H1 (cell line): ENCODE measurements around the gene HES4. TPM values are rescaled to one million over a fixed set of nuclear protein-coding genes. Genes with fewer than 3 reads are reported as not detected.

Experiments
- CTCF ChIA-PET: fragments of 300-600 bp; sonication (Branson Sonifier 250); formaldehyde crosslinking; loops from one replicate; lab custom pipeline; 2021; ENCODE audit not compliant: partially characterized antibody; lab: Charles Lee
- POLR2A ChIA-PET: fragments of 300-600 bp; sonication (Branson Sonifier 250); formaldehyde crosslinking; loops from one replicate; lab custom pipeline; 2021; ENCODE audit warnings: inconsistent platforms; ENCODE audit not compliant: partially characterized antibody; lab: Charles Lee
- DNase-seq, 2 experiments: peaks; one replicate each; pipeline versions ENCODE4 v3.0.0 to v3.0.0-alpha.2; 2010 to 2022; ENCODE audit warnings: low spot score in 2 of 2, low read depth in 1 of 2, mixed read lengths in 1 of 2
- FAIRE-seq: peaks from 2 replicates; lab custom pipeline; 2011; peaks lifted over from hg19 to GRCh38; lab: Jason Lieb, UNC
- H2AFZ ChIP-seq: 2 replicates; pipeline ENCODE4 v1.8.1; 2012; ENCODE audit warnings: low read length, inconsistent platforms
- H2AK5ac ChIP-seq: 2 replicates; pipeline ENCODE4 v1.6.1; 2013; ENCODE audit warnings: low read depth, low read length
- H2BK120ac ChIP-seq: replicated peaks from 2 replicates; pipeline ENCODE3; 2013; ENCODE audit warnings: low read depth, low read length, inconsistent platforms
- H2BK12ac ChIP-seq: 2 replicates; pipeline ENCODE4 v1.6.1; 2013; ENCODE audit warnings: low read depth, low read length
- H2BK15ac ChIP-seq: 2 replicates; pipeline ENCODE4 v1.6.1; 2013; ENCODE audit warnings: low read length
- H2BK20ac ChIP-seq: 2 replicates; pipeline ENCODE4 v1.6.1; 2013; ENCODE audit warnings: low read length
- H2BK5ac ChIP-seq: 2 replicates; pipeline ENCODE4 v1.6.1; 2013; ENCODE audit warnings: low read depth, low read length
- H3K14ac ChIP-seq: 2 replicates; pipeline ENCODE4 v1.6.1; 2013; ENCODE audit warnings: inconsistent platforms; ENCODE audit not compliant: insufficient read length
- H3K18ac ChIP-seq: 2 replicates; pipeline ENCODE4 v1.6.1; 2013; ENCODE audit warnings: low read length; ENCODE audit errors: extremely low read depth
- H3K23ac ChIP-seq: 2 replicates; pipeline ENCODE4 v1.6.1; 2013; ENCODE audit warnings: inconsistent platforms; ENCODE audit not compliant: insufficient read length
- H3K23me2 ChIP-seq: 2 replicates; pipeline ENCODE4 v1.6.1; 2013; ENCODE audit warnings: low read depth, low read length
- H3K27ac ChIP-seq: 2 replicates; pipeline ENCODE4 v1.6.1; 2011; ENCODE audit warnings: low read depth, low read length, inconsistent platforms
- H3K27me3 ChIP-seq, 4 experiments: replicated peaks in 1 of 4; 1 replicate in 1 of 4; 2 replicates in 3 of 4; pipeline versions ENCODE4 v1.6.1 to v1.8.1; 2011 to 2013; ENCODE audit warnings: low read length in 3 of 4, mild to moderate bottlenecking in 3 of 4, inconsistent platforms in 2 of 4, mixed read lengths in 2 of 4, moderate library complexity in 1 of 4; ENCODE audit not compliant: control insufficient read depth in 3 of 4, insufficient read depth in 3 of 4; ENCODE audit errors: extremely low read depth in 1 of 4
- H3K36me3 ChIP-seq, 4 experiments: 2 replicates each; pipeline versions ENCODE4 v1.6.1 to v1.8.1; 2011 to 2013; ENCODE audit warnings: mild to moderate bottlenecking in 4 of 4, low read length in 3 of 4, moderate library complexity in 2 of 4, control low read depth in 1 of 4, inconsistent platforms in 1 of 4; ENCODE audit not compliant: insufficient read depth in 4 of 4, control insufficient read depth in 2 of 4
- H3K4ac ChIP-seq: replicated peaks from 2 replicates; pipeline ENCODE3; 2013; ENCODE audit warnings: low read length, low read depth, mixed read lengths, inconsistent platforms; ENCODE audit not compliant: insufficient read length
- H3K4me1 ChIP-seq, 4 experiments: replicated peaks in 1 of 4; 1 replicate in 1 of 4; 2 replicates in 3 of 4; pipeline versions ENCODE4 v1.6.1 to v1.8.1; 2011 to 2013; ENCODE audit warnings: low read length in 3 of 4, inconsistent platforms in 2 of 4, mixed read lengths in 1 of 4; ENCODE audit not compliant: insufficient read depth in 4 of 4, control insufficient read depth in 3 of 4
- H3K4me2 ChIP-seq, 2 experiments: 2 replicates each; pipeline versions ENCODE4 v1.6.1 to v1.8.1; 2011 to 2013; ENCODE audit warnings: low read depth in 2 of 2, low read length in 2 of 2, control low read depth in 1 of 2, inconsistent platforms in 1 of 2, mild to moderate bottlenecking in 1 of 2; ENCODE audit not compliant: insufficient read depth in 1 of 2
- H3K4me3 ChIP-seq, 4 experiments: fragments of 200-600, 300-600 bp in 1 of 4; sonication (generic), shearing (Covaris generic), sonication (Bioruptor Twin) in 1 of 4; 2 replicates each; pipeline versions ENCODE4 v1.5.1 to v1.8.1; 2011 to 2016; ENCODE audit warnings: low read length in 4 of 4, low read depth in 3 of 4, control low read depth in 2 of 4, inconsistent platforms in 2 of 4, mild to moderate bottlenecking in 2 of 4, mixed read lengths in 1 of 4, moderate library complexity in 1 of 4; ENCODE audit not compliant: insufficient read depth in 2 of 4; ENCODE audit errors: extremely low read depth in 1 of 4
- H3K56ac ChIP-seq: replicated peaks from 2 replicates; pipeline ENCODE3; 2013; ENCODE audit warnings: low read depth, mild to moderate bottlenecking, mixed read lengths, low read length, inconsistent platforms; ENCODE audit not compliant: insufficient read length
- H3K79me1 ChIP-seq: 2 replicates; pipeline ENCODE4 v1.6.1; 2013; ENCODE audit warnings: low read depth, low read length, control low read depth
- H3K79me2 ChIP-seq, 2 experiments: 2 replicates each; pipeline versions ENCODE4 v1.6.1 to v1.8.1; 2012 to 2013; ENCODE audit warnings: low read length in 2 of 2, mild to moderate bottlenecking in 2 of 2, inconsistent platforms in 1 of 2; ENCODE audit not compliant: insufficient read depth in 2 of 2, control insufficient read depth in 1 of 2
- H3K9ac ChIP-seq, 4 experiments: replicated peaks in 1 of 4; 1 replicate in 1 of 4; 2 replicates in 3 of 4; pipeline versions ENCODE4 v1.6.1 to v1.8.1; 2011 to 2013; ENCODE audit warnings: low read depth in 3 of 4, low read length in 3 of 4, control low read depth in 2 of 4, mild to moderate bottlenecking in 2 of 4, moderate library complexity in 2 of 4, inconsistent platforms in 1 of 4; ENCODE audit errors: extremely low read depth in 1 of 4
- H3K9me3 ChIP-seq, 2 experiments: 2 replicates each; pipeline versions ENCODE4 v1.6.1 to v1.8.1; 2012 to 2013; ENCODE audit warnings: mild to moderate bottlenecking in 2 of 2, moderate library complexity in 2 of 2, control low read depth in 1 of 2, inconsistent platforms in 1 of 2, low read depth in 1 of 2, low read length in 1 of 2, mixed read lengths in 1 of 2; ENCODE audit not compliant: insufficient read depth in 2 of 2
- H4K20me1 ChIP-seq, 2 experiments: replicated peaks in 1 of 2; 2 replicates each; pipeline versions ENCODE3 to v1.8.1; 2011 to 2013; ENCODE audit warnings: inconsistent platforms in 2 of 2, low read length in 2 of 2, mild to moderate bottlenecking in 1 of 2; ENCODE audit not compliant: insufficient read depth in 2 of 2, control insufficient read depth in 1 of 2
- H4K5ac ChIP-seq: 2 replicates; pipeline ENCODE4 v1.6.1; 2013; ENCODE audit warnings: low read length, low read depth, mixed read lengths, inconsistent platforms; ENCODE audit not compliant: insufficient read length
- H4K8ac ChIP-seq: 2 replicates; pipeline ENCODE4 v1.8.0; 2013; ENCODE audit warnings: mild to moderate bottlenecking, moderate library complexity, low read length, inconsistent platforms; ENCODE audit not compliant: insufficient read depth; ENCODE audit errors: extremely low read depth
- H4K91ac ChIP-seq: replicated peaks from 2 replicates; pipeline ENCODE3; 2013; ENCODE audit warnings: low read length, mixed read lengths, inconsistent platforms; ENCODE audit not compliant: insufficient read length
- CEBPB ChIP-seq: IDR thresholded peaks from 2 replicates; pipeline ENCODE4 v1.6.1; 2012; ENCODE audit warnings: low read depth, low read length
- CHD1 ChIP-seq: IDR thresholded peaks from 2 replicates; pipeline ENCODE4 v1.6.1; 2012; ENCODE audit warnings: low read depth, low read length, improper control_type of control experiment
- NRF1 ChIP-seq: IDR thresholded peaks from 2 replicates; pipeline ENCODE4 v1.6.1; 2011; ENCODE audit warnings: mild to moderate bottlenecking, low read depth, low read length, improper control_type of control experiment
- POU5F1 ChIP-seq: IDR thresholded peaks from 2 replicates; pipeline ENCODE4 v1.6.1; 2011; ENCODE audit warnings: low read depth, mild to moderate bottlenecking, low read length, moderate library complexity
- SIN3A ChIP-seq, 2 experiments: IDR thresholded peaks in 1 of 2; conservative IDR thresholded peaks in 1 of 2; 2 replicates each; pipeline ENCODE4 v1.6.1; 2011 to 2012; ENCODE audit warnings: low read length in 2 of 2, improper control_type of control experiment in 1 of 2, low read depth in 1 of 2, mild to moderate bottlenecking in 1 of 2
- SRF ChIP-seq: IDR thresholded peaks from 2 replicates; pipeline ENCODE4 v1.6.1; 2011; ENCODE audit warnings: mild to moderate bottlenecking, low read depth, low read length, moderate library complexity
- WGBS, 2 experiments: shearing (Covaris generic) in 1 of 2; methylation state at CpG; one replicate each; pipeline versions ENCODE4 v1.1.6 to v1.1.7; 2013 to 2015; ENCODE audit warnings: low lambda C conversion rate in 2 of 2, mixed read lengths in 2 of 2, inconsistent platforms in 1 of 2, low coverage in 1 of 2, missing lambda C conversion rate in 1 of 2; ENCODE audit not compliant: insufficient replicate concordance in 2 of 2, insufficient coverage in 1 of 2, insufficient read length in 1 of 2; ENCODE audit errors: extremely low coverage in 1 of 2, missing lambda C conversion rate in 1 of 2; 5-methylcytosine and 5-hydroxymethylcytosine counted together
- polyA plus RNA-seq, 7 experiments: library from polyadenylated mRNA; depleted of rRNA in 3 of 7; stranded (reverse) in 5 of 7; unstranded in 2 of 7; fragments of >200 nt in 5 of 7; fragments of 200-250 nt in 2 of 7; gene quantifications; 1 replicate in 5 of 7; 2 replicates in 1 of 7; 4 replicates in 1 of 7; pipeline versions ENCODE4 v1.2.1 to v1.2.3, GENCODE V29; 2011 to 2013; ENCODE audit warnings: missing spikeins in 2 of 7, mixed read lengths in 2 of 7
- total RNA-seq: library from RNA; stranded (reverse); fragmentation: NEBNext Ultra II Directional; extraction: Animal tissue kit (Norgen Biotek cat#: 25700); gene quantifications from 2 replicates; pipeline ENCODE4 v1.2.1, GENCODE V29; 2021

The HES4 gene
- total and polyA plus RNA-seq, 2 of the 8 experiments (the other 6 are each of a cell fraction or from before 2014, with no cell fraction given), result 2.8 to 3.5 TPM

GRCh38 chr1:1046767-1047166 is 46.9 kb upstream of the HES4 start:
- Histone ChIP-seq H4K20me1 (peaks cover 13 to 23% of the 10 kb centered on the region in 2 experiments), H3K27me3 (no peaks in the 10 kb centered on the region), H4K5ac (no peak overlapping the region), H2BK12ac (no peak overlapping the region), H3K4me3 (no peak overlapping the region), H4K8ac (no peak overlapping the region), H2AFZ (no peak overlapping the region), H3K23me2 (no peaks in the 10 kb centered on the region), H3K4ac (no peak overlapping the region), H3K9ac (no peak overlapping the region), H2BK5ac (no peak overlapping the region), H3K79me2 (no peaks in the 10 kb centered on the region), H3K18ac (no peak overlapping the region), H2BK120ac (no peak overlapping the region), H3K36me3 (peaks cover 6 to 81% (median 28%) of the 10 kb centered on the region in 4 experiments), H3K23ac (no peak overlapping the region), H3K9me3 (no peaks in the 10 kb centered on the region), H2BK15ac (no peak overlapping the region), H3K27ac (no peak overlapping the region), H3K56ac (no peak overlapping the region), H3K79me1 (peaks cover 3% of the 10 kb centered on the region; the same call in 1 of the 2 replicates), H3K14ac (no peak overlapping the region), H3K4me2 (no peak overlapping the region), H4K91ac (no peak overlapping the region), H2BK20ac (no peak overlapping the region), H3K4me1 (no peaks in the 10 kb centered on the region), H2AK5ac (no peak overlapping the region)
- FAIRE-seq (no peak), DNase-seq (no peak)
- CTCF ChIA-PET, result interaction anchor here (1.0 to 2.4 kb wide), 2 partner anchors 11 to 17 kb away, joined by 3 to 6 read pairs; no protein-coding TSS in a partner anchor
- WGBS, 2 experiments, result 96% methylated on average over 21 of the region's 26 CpGs; no CpG with 5 or more reads in 1 of the 2 experiments
- POLR2A ChIA-PET, result no interaction called here
- TF ChIP-seq SRF (no peak), CEBPB (no peak), SIN3A (conservative IDR thresholded peaks at IDR 0.05 in 1 of 2, IDR thresholded peaks at IDR 0.05 in 1 of 2; ENCODE audit: low read depth in 1 of 2, low read length in 2 of 2) (no peak), CHD1 (no peak), POU5F1 (no peak), NRF1 (no peak)
